ENCODE measurements around the gene XIRP1. TPM values are rescaled to one million over a fixed set of nuclear protein-coding genes. Genes with fewer than 3 reads are reported as not detected.

Gene XIRP1
- total and polyA plus RNA-seq, 9 donors = 0.04 to 0.13 (median 0.11) TPM; not detected in 5

GRCh38 chr3:39166134-39166710, 26.2 kb downstream of the XIRP1 start:
- WGBS, 3 donors = 63 to 77% (median 64%) methylated on average over 3 of the region's 3 CpGs
- Histone ChIP-seq H3K4me1 (ENCODE audit: insufficient read depth) (no peaks in the 10 kb centered on the region), H3K27me3 (no peaks in the 10 kb centered on the region), H3K4me3 (no peak overlapping the region), H3K27ac (no peak overlapping the region), H3K36me3 (no peaks in the 10 kb centered on the region), H3K9me3 (no peaks in the 10 kb centered on the region)
- no peak for DNase-seq
- TF ChIP-seq EP300 (IDR thresholded peaks at IDR 0.05) (no peak), POLR2A (IDR thresholded peaks at IDR 0.05) (no peak), CTCF (IDR thresholded peaks at IDR 0.05) (no peak)
- intact Hi-C loops (cut with DNase I) = no loop called here

GRCh38 chr3:39165518-39165917, 26.9 kb downstream of the XIRP1 start:
- Histone ChIP-seq H3K27ac (no peak overlapping the region), H3K4me1 (ENCODE audit: insufficient read depth) (no peaks in the 10 kb centered on the region), H3K4me3 (no peak overlapping the region), H3K9me3 (no peaks in the 10 kb centered on the region), H3K27me3 (no peaks in the 10 kb centered on the region), H3K36me3 (no peaks in the 10 kb centered on the region)
- TF ChIP-seq POLR2A (IDR thresholded peaks at IDR 0.05) = no peak
- no peak for TF ChIP-seq CTCF (IDR thresholded peaks at IDR 0.05)
- TF ChIP-seq EP300 (IDR thresholded peaks at IDR 0.05) = no peak
- intact Hi-C loops (cut with DNase I) = no loop called here
- DNase-seq = no peak
- WGBS, 3 donors = 41 to 77% (median 73%) methylated on average over 1 of the region's 1 CpG

DNA sequence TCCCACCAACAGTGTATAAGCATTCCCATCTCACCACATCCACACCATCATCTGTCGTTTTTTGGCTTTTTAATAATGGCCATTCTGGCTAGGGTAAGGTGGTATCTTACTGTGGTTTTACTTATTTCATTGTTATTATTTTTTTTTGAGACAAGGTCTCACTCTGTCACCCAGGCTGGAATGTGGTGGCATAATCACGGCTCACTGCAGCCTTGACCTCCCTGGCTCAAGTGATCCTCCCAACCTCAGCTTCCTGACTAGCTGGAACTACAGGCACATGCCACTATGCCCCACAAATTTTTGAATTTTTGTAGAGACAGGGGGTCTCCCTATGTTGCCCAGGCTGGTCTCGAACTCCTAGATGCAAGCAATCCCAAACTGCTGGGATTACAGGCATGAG, 28.0 kb downstream of the XIRP1 start:
- no peaks in the 10 kb centered on the region for H3K27me3 ChIP-seq
- no peaks in the 10 kb centered on the region for H3K9me3 ChIP-seq
- no peak for DNase-seq
- H3K27ac ChIP-seq = no peak overlapping the region
- TF ChIP-seq CTCF (IDR thresholded peaks at IDR 0.05) (no peak), POLR2A (IDR thresholded peaks at IDR 0.05) (no peak), EP300 (IDR thresholded peaks at IDR 0.05) (no peak)
- intact Hi-C loops (cut with DNase I) = no loop called here
- no peak overlapping the region for H3K4me3 ChIP-seq
- H3K4me1 ChIP-seq (ENCODE audit: insufficient read depth) = no peaks in the 10 kb centered on the region
- 75 to 81% (median 77%) methylated on average over 3 of the region's 3 CpGs for WGBS, 3 donors
- no peaks in the 10 kb centered on the region for H3K36me3 ChIP-seq

GRCh38 chr3:39158148-39158715, 34.2 kb downstream of the XIRP1 start:
- Histone ChIP-seq H3K4me1 (ENCODE audit: insufficient read depth) (no peaks in the 10 kb centered on the region), H3K4me3 (no peak overlapping the region), H3K27me3 (no peaks in the 10 kb centered on the region), H3K27ac (peak overlapping the region in 1 of 2 donors; percentile 12), H3K9me3 (no peaks in the 10 kb centered on the region), H3K36me3 (no peaks in the 10 kb centered on the region)
- DNase-seq = no peak
- WGBS, 3 donors = 14 to 37% (median 18%) methylated on average over 5 of the region's 5 CpGs
- intact Hi-C loops (cut with DNase I) = no loop called here
- no peak for TF ChIP-seq EP300 (IDR thresholded peaks at IDR 0.05)
- TF ChIP-seq POLR2A (IDR thresholded peaks at IDR 0.05) = no peak
- TF ChIP-seq CTCF (IDR thresholded peaks at IDR 0.05) = no peak

Data from ovary (tissue), 9 donors.